ENCODE measurements around the gene ITSN1.

- TF ChIP-seq CTCF (IDR thresholded peaks at IDR 0.05), result no peak
- TF ChIP-seq POLR2AphosphoS5 (IDR thresholded peaks at IDR 0.05), result peak in 1 of 2 donors; percentile 45
- TF ChIP-seq POLR2A (IDR thresholded peaks at IDR 0.05; ENCODE audit: low read depth), result no peak
Measured at GRCh38 chr21:33682992-33683627, 40.8 kb downstream of the ITSN1 start.

All from esophagus muscularis mucosa (tissue), 3 donors.